GM19395 (cell line): Measurements from ENCODE around the gene IL17C.
"Not testable (repeated sequence)": the region's sequence is repeated elsewhere in the genome, so short reads cannot be mapped to it uniquely, and the experiment has no call there.

Experiments
- ATAC-seq: cut with Tn5 transposase; IDR thresholded peaks from one replicate; pipeline ENCODE4 v1.9.1; 2021; ENCODE audit warnings: mild to moderate bottlenecking, moderate library complexity; ENCODE audit not compliant: unreplicated experiment

Gene IL17C

DNA sequence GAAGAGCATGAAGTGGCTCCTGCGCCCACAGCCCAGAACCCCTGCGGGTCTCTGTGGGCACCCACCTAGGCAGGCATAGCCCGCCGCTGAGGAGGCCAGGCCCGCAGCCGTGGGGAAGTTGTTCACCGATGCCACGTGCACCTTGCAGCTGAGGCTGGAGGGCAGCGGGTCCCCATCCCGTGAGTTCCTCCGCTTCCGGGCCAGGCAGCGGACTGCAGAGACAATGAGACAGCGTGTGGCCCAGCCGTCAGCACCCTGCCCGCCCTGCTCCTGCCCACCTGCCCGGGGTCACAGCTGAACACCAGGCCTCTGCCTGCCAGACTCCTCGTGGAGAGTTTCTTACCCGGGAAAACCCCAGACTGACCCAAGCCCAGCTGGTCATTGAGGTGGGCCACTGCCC is 19.0 kb downstream of the IL17C start:
- no peak for ATAC-seq

- ATAC-seq: no peak
These were observed 20.3 kb downstream of the IL17C start for GRCh38 chr16:88658714-88659113.

DNA sequence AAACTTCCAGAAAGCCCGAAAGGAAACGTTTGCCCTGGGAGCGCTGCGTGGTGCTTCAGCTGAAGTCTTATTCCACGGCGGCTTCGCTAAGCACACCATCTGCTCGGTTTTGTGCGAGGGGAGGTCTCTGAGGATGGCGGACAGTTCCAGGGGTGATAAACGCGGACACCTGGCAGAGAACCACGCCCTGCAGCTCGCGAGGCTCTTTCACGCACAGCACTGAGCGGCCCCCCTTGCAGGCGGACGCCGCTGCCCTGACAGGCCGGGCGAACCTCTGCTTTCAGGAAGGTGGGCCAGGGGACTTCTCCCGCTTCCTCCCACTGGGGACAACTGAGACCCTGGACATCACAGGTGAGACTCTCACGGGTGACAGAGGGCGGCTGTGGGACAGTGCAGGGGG is 20.8 kb downstream of the IL17C start:
- no peak for ATAC-seq

GRCh38 chr16:88661468-88661867 is 23.1 kb downstream of the IL17C start:
- ATAC-seq: no peak

DNA sequence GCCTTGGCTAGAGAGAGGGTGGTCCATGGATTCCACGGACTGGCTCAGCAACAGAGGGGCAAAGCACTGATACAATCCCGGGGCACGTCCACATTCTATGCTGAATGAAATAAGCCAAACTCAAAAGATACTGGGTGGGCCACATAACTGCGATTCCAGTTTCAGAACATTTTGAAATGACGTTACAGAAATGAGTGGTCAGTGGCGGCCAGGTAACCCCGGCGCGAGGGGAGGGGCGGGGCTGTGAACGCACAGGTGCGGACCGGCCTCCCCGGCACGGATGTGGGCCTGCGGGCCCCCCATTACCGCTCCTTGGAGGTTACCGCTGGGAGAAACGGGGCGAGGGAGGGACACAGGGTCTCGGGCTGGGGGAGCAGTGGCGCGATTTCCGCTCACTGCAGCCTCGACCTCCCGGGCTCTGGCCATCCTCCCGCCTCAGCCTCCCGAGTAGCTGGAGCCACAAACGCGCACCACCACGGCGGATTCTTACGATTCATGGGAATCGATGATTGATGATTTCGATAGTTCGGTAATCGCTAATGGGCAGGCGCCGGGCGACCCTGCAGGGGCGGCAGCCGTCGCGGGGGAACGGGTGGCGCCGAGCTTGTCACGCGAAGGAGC is 24.0 kb downstream of the IL17C start:
- no peak for ATAC-seq

DNA sequence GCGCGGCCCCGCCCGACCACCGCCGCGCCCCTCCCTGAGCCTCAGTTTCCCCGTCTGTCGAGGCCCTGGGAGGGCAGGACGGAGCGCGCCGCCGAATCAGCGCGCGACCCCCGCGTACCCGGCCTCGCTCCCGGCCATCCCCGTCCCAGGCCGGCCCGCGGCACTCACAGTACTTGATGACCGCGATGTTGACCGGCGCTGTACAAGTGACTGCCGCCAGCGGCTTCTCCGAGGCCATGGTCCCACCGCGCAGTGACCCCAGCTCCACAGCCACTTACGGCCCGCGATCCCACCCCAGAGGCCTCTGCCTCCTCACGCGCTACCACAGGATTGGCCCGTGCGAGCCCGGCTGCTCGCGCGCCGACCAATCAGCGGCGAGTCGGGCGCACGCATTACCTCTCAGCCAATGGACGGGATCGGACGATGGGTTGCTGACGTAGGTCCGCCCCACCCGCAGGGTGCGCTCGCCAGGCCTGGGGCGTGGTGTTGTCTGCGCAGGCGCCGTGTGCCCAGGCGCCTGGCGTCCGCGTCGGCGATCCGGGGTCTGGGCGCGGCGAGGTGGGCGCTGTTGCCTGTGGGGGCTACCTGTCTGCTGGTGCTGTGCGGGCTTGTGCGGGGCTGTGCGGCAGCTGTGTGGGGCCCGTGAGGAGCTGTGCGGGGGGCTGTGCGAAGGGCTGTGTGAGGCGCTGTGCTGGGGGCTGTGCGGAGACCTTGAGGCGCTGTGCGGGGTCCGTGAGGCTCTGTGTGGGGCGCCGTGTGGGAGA is 24.7 kb downstream of the IL17C start, which contains the start of gene MVD:
Gene MVD, minus strand, starts transcription at position 249 of the 764 bp plus-strand sequence. Its CDS starts 11 bp downstream, at position 238.
- peak; percentile 93 for ATAC-seq

- ATAC-seq: no peak
These were observed 26.8 kb downstream of the IL17C start for GRCh38 chr16:88665148-88665547.

DNA sequence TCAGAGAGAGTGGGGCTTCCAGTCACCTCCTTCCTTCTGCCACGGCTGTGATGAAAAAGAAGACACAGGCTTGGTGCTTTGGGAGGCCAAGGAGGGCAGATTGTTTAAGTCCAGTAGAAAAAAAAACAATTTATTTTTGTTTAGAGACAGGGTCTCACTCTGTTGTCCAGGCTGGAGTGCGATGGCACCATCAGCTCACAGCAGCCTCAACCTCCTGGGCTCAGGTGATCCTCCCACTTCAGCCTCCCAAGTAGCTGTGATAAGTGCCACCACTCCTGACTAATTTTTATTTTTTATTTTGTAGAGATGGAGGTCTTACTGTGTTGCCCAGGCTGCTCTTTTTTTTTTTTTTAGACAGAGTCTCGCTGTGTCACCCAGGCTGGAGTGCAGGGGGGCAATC is 27.2 kb downstream of the IL17C start:
- ATAC-seq: no peak

DNA sequence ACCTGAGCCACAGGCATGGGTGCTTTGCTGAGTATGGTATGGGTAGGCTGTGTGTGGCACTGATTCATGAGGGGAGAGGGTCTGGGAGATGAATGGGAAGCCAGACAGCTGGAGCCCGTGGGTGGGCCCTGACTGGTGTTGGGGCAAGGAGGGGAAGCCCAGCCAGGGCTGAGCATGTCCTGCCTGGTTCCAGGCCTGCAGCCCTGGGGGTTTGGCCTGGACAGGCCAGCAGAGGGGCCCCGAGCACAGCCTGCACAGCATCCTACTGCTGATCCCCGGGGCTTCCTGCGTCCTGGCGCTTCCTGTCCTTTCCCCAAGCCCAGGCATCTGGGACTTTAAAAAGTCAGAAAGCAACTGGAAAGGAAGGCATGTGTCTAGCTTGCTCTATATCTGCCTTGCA is 29.1 kb downstream of the IL17C start:
- ATAC-seq: no peak

DNA sequence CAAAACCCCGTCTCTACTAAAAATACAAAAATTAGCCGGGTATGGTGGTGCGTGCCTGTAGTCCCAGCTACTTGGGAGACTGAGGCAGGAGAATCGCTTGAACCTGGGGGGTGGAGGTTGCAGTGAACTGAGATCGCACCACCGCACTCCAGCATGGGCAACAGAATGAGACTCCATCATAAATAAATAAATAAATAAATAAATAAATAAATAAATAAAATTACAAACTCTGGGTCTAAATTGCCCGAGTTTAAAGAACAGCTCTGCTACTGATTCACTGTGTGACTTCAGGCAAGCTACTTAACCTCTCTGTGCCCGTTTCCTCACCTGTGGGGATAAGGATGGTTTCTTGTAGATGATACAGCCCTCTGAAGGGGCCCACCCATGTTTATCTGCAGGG is 31.1 kb downstream of the IL17C start:
- not testable (repeated sequence) for ATAC-seq

DNA sequence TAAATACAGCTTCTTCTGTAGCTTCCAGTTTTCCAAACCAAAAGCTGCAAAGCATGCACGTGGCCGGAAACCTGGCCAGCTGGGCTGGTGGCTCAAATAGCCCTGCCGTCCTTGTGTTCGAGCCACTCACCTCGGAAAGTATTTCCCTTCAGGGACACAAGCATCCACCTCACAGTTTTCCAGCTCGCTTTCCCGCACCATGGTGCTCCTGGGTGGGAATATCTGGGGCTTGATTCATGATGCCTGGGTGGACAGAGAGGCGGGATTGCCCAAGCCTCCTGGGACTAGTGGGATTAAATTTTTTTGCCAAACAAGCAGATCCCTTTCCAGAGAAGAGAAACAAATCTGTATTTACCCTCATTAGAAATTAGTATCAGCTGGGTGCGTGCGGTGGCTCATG is 31.6 kb downstream of the IL17C start:
- ATAC-seq: no peak

GRCh38 chr16:88671806-88672205 is 33.4 kb downstream of the IL17C start:
- no peak for ATAC-seq

- no peak for ATAC-seq
These were observed 34.4 kb downstream of the IL17C start for GRCh38 chr16:88672776-88673175.

- ATAC-seq: no peak
These were observed 35.5 kb downstream of the IL17C start for GRCh38 chr16:88673716-88674379.

GRCh38 chr16:88676502-88677242 is 38.3 kb downstream of the IL17C start:
- no peak for ATAC-seq

- no peak for ATAC-seq
These were observed 39.3 kb downstream of the IL17C start for GRCh38 chr16:88677721-88678120.

DNA sequence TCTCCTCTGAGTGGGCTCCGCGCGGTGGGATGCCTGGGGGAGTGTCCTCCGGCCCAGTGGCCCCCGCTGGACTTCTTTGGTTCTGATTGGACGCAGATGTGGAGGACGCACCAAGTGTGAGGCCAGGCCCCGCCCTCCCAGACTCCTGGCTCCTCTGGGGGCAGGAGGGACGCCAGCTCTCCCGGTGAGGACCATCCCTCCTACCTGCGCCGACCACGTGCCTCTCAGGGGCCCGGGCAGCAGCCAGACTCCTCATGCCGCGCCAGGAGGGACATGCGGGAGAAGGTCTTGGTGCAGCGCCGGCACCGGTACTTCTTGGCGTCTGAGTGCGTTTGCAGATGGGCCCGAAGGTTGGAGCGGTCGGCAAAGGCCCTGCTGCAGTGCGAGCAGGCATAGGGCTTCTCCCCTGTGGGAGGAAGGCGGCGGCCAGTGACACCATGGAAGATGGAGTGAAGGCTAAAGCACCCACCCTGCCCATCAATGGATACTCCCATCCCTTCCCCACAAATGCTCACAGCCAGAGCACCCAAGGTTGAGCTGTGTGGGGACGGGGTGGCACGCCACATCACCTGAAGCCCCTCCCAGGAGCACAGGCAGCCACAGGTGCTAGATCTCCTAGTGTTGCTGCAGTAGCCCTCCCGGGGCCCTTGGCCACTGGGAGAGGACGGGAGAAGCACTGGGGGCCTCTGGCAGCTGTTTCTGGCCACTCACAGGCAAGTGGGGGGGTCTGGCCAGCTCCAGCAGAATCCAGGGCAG is 40.0 kb downstream of the IL17C start:
- no peak for ATAC-seq

DNA sequence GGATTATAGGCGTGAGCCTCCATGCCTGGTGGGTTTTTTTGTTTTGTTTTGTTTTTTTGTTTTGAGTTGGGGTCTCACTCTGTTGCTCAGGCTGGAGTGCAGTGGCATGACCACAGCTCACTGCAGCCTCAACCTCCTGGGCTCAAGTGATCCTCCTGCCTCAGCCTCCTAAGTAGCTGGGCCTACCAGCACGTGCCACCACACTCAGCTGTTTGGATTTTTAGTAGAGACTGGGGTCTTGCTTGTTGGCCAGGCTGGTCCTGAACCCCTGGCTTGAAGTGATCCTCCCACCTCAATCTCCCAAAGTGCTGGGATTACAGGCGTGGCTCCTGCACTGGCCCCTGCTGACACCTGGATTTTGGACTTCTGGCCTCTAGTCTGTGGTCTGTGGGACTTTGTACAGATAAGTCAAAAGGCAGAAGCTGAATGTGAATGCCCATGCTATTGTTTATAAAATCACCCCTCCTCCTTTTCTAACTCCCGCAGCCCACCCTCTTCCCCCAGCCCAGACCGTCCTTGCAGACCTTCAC is 42.2 kb downstream of the IL17C start:
- no peak for ATAC-seq

DNA sequence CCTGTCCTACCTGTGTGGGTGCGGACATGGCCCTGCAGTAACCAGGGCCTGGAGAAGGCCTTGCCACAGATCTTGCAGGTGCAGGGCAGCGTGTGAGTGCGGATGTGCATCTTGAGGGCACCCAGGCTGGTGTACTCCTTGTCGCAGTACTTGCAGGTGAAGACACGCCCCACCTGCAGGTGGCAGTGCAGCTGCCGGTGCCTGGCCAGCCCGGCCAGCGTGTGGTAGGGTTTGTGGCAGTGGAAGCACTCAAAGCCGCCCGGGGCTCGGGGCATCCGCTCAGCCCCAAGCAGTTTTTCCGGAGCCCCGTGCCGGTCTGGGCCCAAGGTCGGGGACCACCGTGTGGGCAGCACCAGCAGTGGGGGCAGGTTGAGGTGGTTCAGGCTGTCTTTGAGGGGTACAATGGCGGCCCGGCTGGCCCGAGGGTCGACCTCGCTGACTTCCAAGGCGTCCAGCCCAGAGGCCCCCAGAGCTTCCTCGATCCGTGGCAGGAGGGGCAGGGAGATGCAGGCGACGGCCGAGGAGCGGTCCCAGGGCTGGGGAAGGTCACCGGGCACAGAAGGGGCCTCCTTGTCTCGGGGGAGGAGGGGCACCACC is 42.8 kb downstream of the IL17C start:
- no peak for ATAC-seq
